Measurements from ENCODE around the gene NLK. TPM values are rescaled to one million over a fixed set of nuclear protein-coding genes. Genes with fewer than 3 reads are reported as not detected.

Gene NLK
- total and polyA plus RNA-seq, 2 of the 4 experiments (the other 2 are of a cell fraction): 15.3 to 23.3 TPM

DNA sequence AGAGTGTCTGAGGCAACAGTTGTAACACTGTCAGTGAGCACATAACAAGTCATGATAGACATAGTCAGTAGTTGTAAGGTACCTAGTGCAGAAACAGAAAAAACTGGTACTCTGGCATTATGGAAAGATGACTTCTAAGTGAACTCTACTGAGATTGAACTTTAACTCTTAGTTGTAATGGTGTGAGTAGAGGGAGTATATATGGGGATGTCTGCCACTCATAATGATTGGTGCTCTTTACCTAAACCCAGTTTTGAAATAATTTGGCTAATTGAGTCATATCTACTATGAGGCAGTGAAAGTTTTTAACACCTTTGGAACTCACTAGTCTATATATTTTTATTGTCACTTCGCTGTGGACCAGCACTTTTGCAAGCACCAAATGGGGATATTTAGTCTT lies 6.6 kb downstream of the NLK start:
- ChIA-PET CTCF (no interaction called here), POLR2A (ENCODE audit: unreplicated experiment) (interaction anchor here (1.5 kb wide), 1 partner anchor 11 kb away, joined by 3 read pairs; no protein-coding TSS in a partner anchor)
- Histone ChIP-seq H2AK9ac (replicated peaks; ENCODE audit: low read depth, low read length, poor library complexity) (no peak overlapping the region), H3K9ac (ENCODE audit: low read depth, low read length) (no peak overlapping the region), H3K23ac (ENCODE audit: low read depth, low read length) (no peak overlapping the region), H4K5ac (ENCODE audit: low read depth, low read length) (no peak overlapping the region), H2AK5ac (ENCODE audit: low read depth, low read length) (no peak overlapping the region), H2BK15ac (ENCODE audit: low read depth, low read length) (no peak overlapping the region), H3K27me3 (ENCODE audit: control insufficient read depth, insufficient read depth, low read length) (no peaks in the 10 kb centered on the region), H3K4ac (ENCODE audit: low read depth, low read length) (no peak overlapping the region), H3K4me2 (ENCODE audit: low read depth, low read length) (no peak overlapping the region), H3K56ac (ENCODE audit: extremely low read depth, insufficient read depth, low read length) (no peak overlapping the region), H4K91ac (ENCODE audit: insufficient read depth, low read depth, low read length) (no peak overlapping the region), H3K9me3 (ENCODE audit: control insufficient read depth, insufficient read depth, low read length) (no peaks in the 10 kb centered on the region), H2AFZ (replicated peaks; ENCODE audit: low read length, poor library complexity) (no peak overlapping the region), H3K4me1 (ENCODE audit: control insufficient read depth, insufficient read depth, low read length) (peaks cover 11% of the 10 kb centered on the region), H3K4me3 (ENCODE audit: insufficient read depth, low read depth, low read length) (no peak overlapping the region), H3K79me1 (ENCODE audit: low read depth in 1 of 2, low read length in 2 of 2) (peaks cover 12 to 74% of the 10 kb centered on the region in 2 experiments), H3K9me1 (ENCODE audit: insufficient read depth, low read length) (peaks cover 5% of the 10 kb centered on the region), H2BK20ac (ENCODE audit: low read depth, low read length) (no peak overlapping the region), H2BK5ac (ENCODE audit: low read depth, low read length, poor library complexity, severe bottlenecking) (no peak overlapping the region), H3K18ac (ENCODE audit: low read depth, low read length) (no peak overlapping the region), H3K36me3 (ENCODE audit: control insufficient read depth, insufficient read depth, low read length) (peaks cover 4% of the 10 kb centered on the region; the same call in 1 of the 2 replicates), H4K20me1 (ENCODE audit: insufficient read depth, low read length) (peaks cover 79% of the 10 kb centered on the region), H3K14ac (replicated peaks; ENCODE audit: low read depth, low read length) (no peak overlapping the region), H2BK120ac (ENCODE audit: low read depth, low read length) (no peak overlapping the region), H3K27ac (ENCODE audit: insufficient read depth, low read length) (no peak overlapping the region), H4K8ac (ENCODE audit: low read depth in 2 of 2, low read length in 2 of 2) (no peak overlapping the region)
- no TSS peak for BruUV-seq (replicated peaks)
- no peak for TF ChIP-seq RAD21 (IDR thresholded peaks at IDR 0.05; ENCODE audit: low read length)
- TF ChIP-seq, protein P1, sequence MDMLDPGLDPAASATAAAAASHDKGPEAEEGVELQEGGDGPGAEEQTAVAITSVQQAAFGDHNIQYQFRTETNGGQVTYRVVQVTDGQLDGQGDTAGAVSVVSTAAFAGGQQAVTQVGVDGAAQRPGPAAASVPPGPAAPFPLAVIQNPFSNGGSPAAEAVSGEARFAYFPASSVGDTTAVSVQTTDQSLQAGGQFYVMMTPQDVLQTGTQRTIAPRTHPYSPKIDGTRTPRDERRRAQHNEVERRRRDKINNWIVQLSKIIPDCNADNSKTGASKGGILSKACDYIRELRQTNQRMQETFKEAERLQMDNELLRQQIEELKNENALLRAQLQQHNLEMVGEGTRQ (IDR thresholded peaks at IDR 0.05; ENCODE audit: low read depth, low read length): no peak
- no peak for TF ChIP-seq FOS (IDR thresholded peaks at IDR 0.05; ENCODE audit: low read depth, low read length)
- TF ChIP-seq MAZ (IDR thresholded peaks at IDR 0.05; ENCODE audit: borderline replicate concordance, low read depth, low read length): no peak
- TF ChIP-seq CHD1 (IDR thresholded peaks at IDR 0.05; ENCODE audit: low read depth, low read length): no peak
- TF ChIP-seq POLR2A (IDR thresholded peaks at IDR 0.05; ENCODE audit: low read depth, low read length): no peak
- TF ChIP-seq RFX5 (IDR thresholded peaks at IDR 0.05; ENCODE audit: low read depth, low read length): no peak
- no peak for TF ChIP-seq CEBPB (IDR thresholded peaks at IDR 0.05; ENCODE audit: low read depth, low read length)
- no peak for TF ChIP-seq BHLHE40 (IDR thresholded peaks at IDR 0.05; ENCODE audit: low read depth, low read length)
- TF ChIP-seq RCOR1 (IDR thresholded peaks at IDR 0.05; ENCODE audit: insufficient replicate concordance, low read length): no peak
- TF ChIP-seq, protein P2, sequence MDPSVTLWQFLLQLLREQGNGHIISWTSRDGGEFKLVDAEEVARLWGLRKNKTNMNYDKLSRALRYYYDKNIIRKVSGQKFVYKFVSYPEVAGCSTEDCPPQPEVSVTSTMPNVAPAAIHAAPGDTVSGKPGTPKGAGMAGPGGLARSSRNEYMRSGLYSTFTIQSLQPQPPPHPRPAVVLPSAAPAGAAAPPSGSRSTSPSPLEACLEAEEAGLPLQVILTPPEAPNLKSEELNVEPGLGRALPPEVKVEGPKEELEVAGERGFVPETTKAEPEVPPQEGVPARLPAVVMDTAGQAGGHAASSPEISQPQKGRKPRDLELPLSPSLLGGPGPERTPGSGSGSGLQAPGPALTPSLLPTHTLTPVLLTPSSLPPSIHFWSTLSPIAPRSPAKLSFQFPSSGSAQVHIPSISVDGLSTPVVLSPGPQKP (IDR thresholded peaks at IDR 0.05; ENCODE audit: borderline replicate concordance, low read depth, low read length): no peak
- TF ChIP-seq SMC3 (IDR thresholded peaks at IDR 0.05; ENCODE audit: low read depth, low read length): no peak
- no peak for TF ChIP-seq MAFK (IDR thresholded peaks at IDR 0.05; ENCODE audit: low read depth, low read length)
- no peak for TF ChIP-seq NFE2L2 (IDR thresholded peaks at IDR 0.05; ENCODE audit: low read depth, low read length)
- no peak for TF ChIP-seq MXI1 (IDR thresholded peaks at IDR 0.05; ENCODE audit: borderline replicate concordance, low read depth, low read length)
- intact Hi-C loops (cut with micrococcal nuclease): loop anchor here (5.0 to 10.0 kb wide), 4 partner anchors 53 to 286 kb away; partner anchors contain the start of genes IFT20, LYRM9 and TNFAIP1
- DNase-seq: no peak
- no CpG with 5 or more reads among the region's 1 CpG for WGBS, 2 experiments (ENCODE audit: extremely low coverage in 2 of 2, insufficient read length in 1 of 2)
- dilution Hi-C loops (cut with HindIII; ENCODE audit: low sequenced_read_pairs, unreplicated experiment): no loop called here
- ATAC-seq (ENCODE audit: low read depth): no peak
- in situ Hi-C loops (cut with MboI; ENCODE audit: low sequenced_read_pairs): loop anchor here (10.0 kb wide), 1 partner anchor 276 kb away; no protein-coding TSS in a partner anchor

All from IMR-90 (cell line).